GM23248 (cell line): ENCODE data around the gene C5AR2.

Experiments
- EZH2 ChIP-seq: fragments of 200-600 bp; sonication (generic); IDR thresholded peaks from 2 replicates; pipeline ENCODE4 v1.6.1; 2018; ENCODE audit warnings: antibody characterized with exemption, mild to moderate bottlenecking; ENCODE audit not compliant: insufficient read depth, poor library complexity, severe bottlenecking
- EZH2phosphoT487 ChIP-seq: fragments of 200-600 bp; sonication (generic); IDR thresholded peaks from 2 replicates; pipeline ENCODE4 v1.6.1; 2018; ENCODE audit warnings: antibody characterized with exemption, moderate library complexity, mild to moderate bottlenecking, low read depth; ENCODE audit not compliant: insufficient read depth

GRCh38 chr19:47315125-47315821 lies 16.7 kb upstream of the C5AR2 start:
- TF ChIP-seq EZH2 (no peak), EZH2phosphoT487 (no peak)
